Prostate gland (tissue), 2 donors: ENCODE results near the gene GRID1.

Experiments used
- POLR2A ChIP-seq: fragments of 450-650 bp; IDR thresholded peaks from one replicate; pipeline ENCODE4 v1.6.1; 2016; ENCODE audit warnings: antibody characterized with exemption, mild to moderate bottlenecking
- TF ChIP-seq, protein P1 (sequence below), 4 experiments: fragments of 200-600 bp in 2 of 4; fragments of 450-650 bp in 2 of 4; sonication (generic) in 2 of 4; IDR thresholded peaks; 1 replicate in 3 of 4; 2 replicates in 1 of 4; pipeline ENCODE4 v1.5.1; 2016 to 2019; ENCODE audit warnings: antibody characterized with exemption in 4 of 4, mild to moderate bottlenecking in 2 of 4, moderate library complexity in 2 of 4

DNA sequence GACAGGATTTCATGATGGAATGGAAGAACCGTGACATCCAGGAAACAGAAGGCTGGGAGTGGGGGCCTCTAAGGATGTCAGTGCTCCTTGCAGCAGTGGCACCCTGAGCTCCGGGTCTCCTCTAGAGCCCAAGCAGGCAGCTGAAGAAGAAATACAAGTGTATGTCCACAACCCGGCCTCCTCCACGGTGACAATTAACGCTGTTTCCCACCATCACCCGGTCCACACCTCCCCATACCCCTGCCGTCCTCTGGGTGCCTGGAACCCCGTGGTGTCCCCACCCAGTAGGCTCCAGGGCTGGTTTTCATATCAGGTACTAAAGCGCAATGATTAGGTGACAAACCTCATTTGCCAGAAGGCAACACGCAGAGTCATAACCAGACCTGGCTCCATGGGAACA, 30.3 kb downstream of the GRID1 start:
- TF ChIP-seq, protein P1, sequence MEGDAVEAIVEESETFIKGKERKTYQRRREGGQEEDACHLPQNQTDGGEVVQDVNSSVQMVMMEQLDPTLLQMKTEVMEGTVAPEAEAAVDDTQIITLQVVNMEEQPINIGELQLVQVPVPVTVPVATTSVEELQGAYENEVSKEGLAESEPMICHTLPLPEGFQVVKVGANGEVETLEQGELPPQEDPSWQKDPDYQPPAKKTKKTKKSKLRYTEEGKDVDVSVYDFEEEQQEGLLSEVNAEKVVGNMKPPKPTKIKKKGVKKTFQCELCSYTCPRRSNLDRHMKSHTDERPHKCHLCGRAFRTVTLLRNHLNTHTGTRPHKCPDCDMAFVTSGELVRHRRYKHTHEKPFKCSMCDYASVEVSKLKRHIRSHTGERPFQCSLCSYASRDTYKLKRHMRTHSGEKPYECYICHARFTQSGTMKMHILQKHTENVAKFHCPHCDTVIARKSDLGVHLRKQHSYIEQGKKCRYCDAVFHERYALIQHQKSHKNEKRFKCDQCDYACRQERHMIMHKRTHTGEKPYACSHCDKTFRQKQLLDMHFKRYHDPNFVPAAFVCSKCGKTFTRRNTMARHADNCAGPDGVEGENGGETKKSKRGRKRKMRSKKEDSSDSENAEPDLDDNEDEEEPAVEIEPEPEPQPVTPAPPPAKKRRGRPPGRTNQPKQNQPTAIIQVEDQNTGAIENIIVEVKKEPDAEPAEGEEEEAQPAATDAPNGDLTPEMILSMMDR (IDR thresholded peaks at IDR 0.05), result no peak
- no peak for TF ChIP-seq POLR2A
